HepG2 (cell line): ENCODE measurements around the gene C3orf18. TPM values are rescaled to one million over a fixed set of nuclear protein-coding genes. Genes with fewer than 3 reads are reported as not detected.

ENCODE experiments used
- BATF2 ChIP-seq: sonication (generic); formaldehyde crosslinking; IDR thresholded peaks from 2 replicates; pipeline ENCODE4 v1.8.0; 2022; ENCODE audit warnings: mild to moderate bottlenecking, missing genetic modification reagents, moderate library complexity
- CAMTA2 ChIP-seq: sonication (generic); formaldehyde crosslinking; IDR thresholded peaks from 2 replicates; pipeline ENCODE4 v1.4.0; 2020; ENCODE audit warnings: mild to moderate bottlenecking, missing genetic modification reagents, borderline replicate concordance
- CEBPG ChIP-seq: IDR thresholded peaks from 2 replicates; pipeline ENCODE4 v1.6.1; 2016
- CHD2 ChIP-seq: IDR thresholded peaks from 2 replicates; pipeline ENCODE4 v1.6.1; 2011; ENCODE audit warnings: low read depth, low read length, improper control_type of control experiment
- FLYWCH1 ChIP-seq: sonication (generic); formaldehyde crosslinking; IDR thresholded peaks from 2 replicates; pipeline ENCODE4 v1.8.1; 2023; ENCODE audit warnings: mild to moderate bottlenecking, missing genetic modification reagents
- IRF2 ChIP-seq: IDR thresholded peaks from 2 replicates; pipeline ENCODE4 v1.6.1; 2018; ENCODE audit warnings: missing genetic modification reagents, missing compliant biosample characterization
- MAFK ChIP-seq, 2 experiments: IDR thresholded peaks in 1 of 2; conservative IDR thresholded peaks in 1 of 2; 2 replicates each; pipeline ENCODE4 v1.6.1; 2011; ENCODE audit warnings: improper control_type of control experiment in 2 of 2, low read length in 2 of 2
- NR2F1 ChIP-seq, 2 experiments: fragments of 450-650 bp in 1 of 2; formaldehyde crosslinking in 1 of 2; IDR thresholded peaks; 2 replicates each; pipeline versions ENCODE4 v1.5.0 to v1.6.1; 2016 to 2020; ENCODE audit warnings: mild to moderate bottlenecking in 1 of 2, missing compliant biosample characterization in 1 of 2, missing genetic modification reagents in 1 of 2, moderate library complexity in 1 of 2
- PLRG1 ChIP-seq: fragments of 450-650 bp; conservative IDR thresholded peaks from 2 replicates; pipeline ENCODE4 v1.6.1; 2016
- ZNF224 ChIP-seq: sonication (generic); formaldehyde crosslinking; IDR thresholded peaks from 2 replicates; pipeline ENCODE4 v1.5.0; 2020; ENCODE audit warnings: mild to moderate bottlenecking, missing genetic modification reagents
- ZNF230 ChIP-seq: sonication (generic); formaldehyde crosslinking; IDR thresholded peaks from 2 replicates; pipeline ENCODE4 v1.4.0; 2020; ENCODE audit warnings: mild to moderate bottlenecking, missing genetic modification reagents
- ZNF367 ChIP-seq: sonication (generic); formaldehyde crosslinking; IDR thresholded peaks from 2 replicates; pipeline ENCODE4 v1.4.0; 2020; ENCODE audit warnings: missing genetic modification reagents, borderline replicate concordance
- ZNF605 ChIP-seq: sonication (generic); formaldehyde crosslinking; IDR thresholded peaks from 2 replicates; pipeline ENCODE4 v1.8.0; 2022; ENCODE audit warnings: mild to moderate bottlenecking, missing genetic modification reagents
- ZNF777 ChIP-seq: sonication (generic); formaldehyde crosslinking; IDR thresholded peaks from 2 replicates; pipeline ENCODE4 v1.4.0; 2020; ENCODE audit warnings: missing genetic modification reagents
- polyA plus RNA-seq, 8 experiments: library from polyadenylated mRNA; depleted of rRNA in 3 of 8; stranded (reverse) in 7 of 8; unstranded in 1 of 8; fragments of >200 nt; fragmentation: Illumina TruSeq in 4 of 8; extraction: Trizol in 4 of 8; gene quantifications; 2 replicates each; pipeline versions ENCODE4 v1.2.1 to v1.2.3, GENCODE V29; 2011 to 2016; ENCODE audit warnings: low read depth in 4 of 8, missing spikeins in 1 of 8, mixed read lengths in 1 of 8; ENCODE audit not compliant: insufficient read depth in 1 of 8
- total RNA-seq, 5 experiments: library from RNA; depleted of rRNA; stranded (reverse); fragments of >200 nt; fragmentation: Illumina TruSeq; extraction: Trizol; gene quantifications; 2 replicates each; pipeline ENCODE4 v1.2.3, GENCODE V29; 2016; ENCODE audit warnings: low read depth in 1 of 5
- TF ChIP-seq, protein P1 (sequence below), 2 experiments: fragments of 450-650 bp in 1 of 2; sonication (generic) in 1 of 2; formaldehyde crosslinking; IDR thresholded peaks; 2 replicates each; pipeline versions ENCODE4 v1.5.0 to v1.8.0; 2020 to 2022; ENCODE audit warnings: mild to moderate bottlenecking in 1 of 2, missing genetic modification reagents in 1 of 2
- TF ChIP-seq, protein P2 (sequence below): sonication (generic); formaldehyde crosslinking; IDR thresholded peaks from 2 replicates; pipeline ENCODE4 v1.4.0; 2020; ENCODE audit warnings: missing genetic modification reagents, low read depth, mild to moderate bottlenecking, borderline replicate concordance
- TF ChIP-seq, protein P3 (sequence below): sonication (generic); formaldehyde crosslinking; IDR thresholded peaks from 2 replicates; pipeline ENCODE4 v1.4.0; 2020; ENCODE audit warnings: mild to moderate bottlenecking, missing genetic modification reagents
- TF ChIP-seq, protein P4 (sequence below): sonication (generic); formaldehyde crosslinking; IDR thresholded peaks from 2 replicates; pipeline ENCODE4 v1.8.1; 2022; ENCODE audit warnings: low read depth, mild to moderate bottlenecking, missing genetic modification reagents

The C3orf18 gene
- total and polyA plus RNA-seq, 2 of the 13 experiments (the other 11 are each of a cell fraction or from before 2014, with no cell fraction given): 1.6 to 4.8 TPM

GRCh38 chr3:50568947-50569749 is 1.6 kb upstream of the C3orf18 start, which contains the start of gene HEMK1 (continued):
- TF ChIP-seq BATF2 (CRISPR knock-in tag) (peak; percentile 38; the same call in 1 of the 2 replicates), CHD2 (no peak), FLYWCH1 (no peak), PLRG1 (no peak), ZNF777 (CRISPR knock-in tag) (peak; percentile 53), ZNF230 (CRISPR knock-in tag) (0 out of 2 replicates have a peak, but pooled peaks have one; percentile 60), NR2F1 (CRISPR knock-in tag; IDR thresholded peaks at IDR 0.05) (no peak), MAFK (conservative IDR thresholded peaks at IDR 0.05 in 1 of 2, IDR thresholded peaks at IDR 0.05 in 1 of 2; ENCODE audit: low read length in 2 of 2) (no peak), ZNF605 (CRISPR knock-in tag) (peak; percentile 81), IRF2 (peak; percentile 76), ZNF224 (CRISPR knock-in tag) (peak; percentile 87; the same call in 1 of the 2 replicates), ZNF367 (CRISPR knock-in tag) (no peak), CAMTA2 (CRISPR knock-in tag) (no peak), CEBPG (no peak)
- TF ChIP-seq, protein P1, sequence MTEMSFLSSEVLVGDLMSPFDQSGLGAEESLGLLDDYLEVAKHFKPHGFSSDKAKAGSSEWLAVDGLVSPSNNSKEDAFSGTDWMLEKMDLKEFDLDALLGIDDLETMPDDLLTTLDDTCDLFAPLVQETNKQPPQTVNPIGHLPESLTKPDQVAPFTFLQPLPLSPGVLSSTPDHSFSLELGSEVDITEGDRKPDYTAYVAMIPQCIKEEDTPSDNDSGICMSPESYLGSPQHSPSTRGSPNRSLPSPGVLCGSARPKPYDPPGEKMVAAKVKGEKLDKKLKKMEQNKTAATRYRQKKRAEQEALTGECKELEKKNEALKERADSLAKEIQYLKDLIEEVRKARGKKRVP (CRISPR knock-in tag; IDR thresholded peaks at IDR 0.05): peak in 1 of 2 experiments; percentile 35; a peak in 1 of 4 replicates
- TF ChIP-seq, protein P2, sequence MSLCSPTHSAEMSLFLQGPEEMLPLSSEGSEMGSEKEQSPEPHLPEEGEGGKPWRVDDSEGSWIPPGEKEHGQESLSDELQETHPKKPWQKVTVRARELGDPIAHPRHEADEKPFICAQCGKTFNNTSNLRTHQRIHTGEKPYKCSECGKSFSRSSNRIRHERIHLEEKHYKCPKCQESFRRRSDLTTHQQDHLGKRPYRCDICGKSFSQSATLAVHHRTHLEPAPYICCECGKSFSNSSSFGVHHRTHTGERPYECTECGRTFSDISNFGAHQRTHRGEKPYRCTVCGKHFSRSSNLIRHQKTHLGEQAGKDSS (CRISPR knock-in tag): peak; percentile 58; the same call in 1 of the 2 replicates
- TF ChIP-seq, protein P3, sequence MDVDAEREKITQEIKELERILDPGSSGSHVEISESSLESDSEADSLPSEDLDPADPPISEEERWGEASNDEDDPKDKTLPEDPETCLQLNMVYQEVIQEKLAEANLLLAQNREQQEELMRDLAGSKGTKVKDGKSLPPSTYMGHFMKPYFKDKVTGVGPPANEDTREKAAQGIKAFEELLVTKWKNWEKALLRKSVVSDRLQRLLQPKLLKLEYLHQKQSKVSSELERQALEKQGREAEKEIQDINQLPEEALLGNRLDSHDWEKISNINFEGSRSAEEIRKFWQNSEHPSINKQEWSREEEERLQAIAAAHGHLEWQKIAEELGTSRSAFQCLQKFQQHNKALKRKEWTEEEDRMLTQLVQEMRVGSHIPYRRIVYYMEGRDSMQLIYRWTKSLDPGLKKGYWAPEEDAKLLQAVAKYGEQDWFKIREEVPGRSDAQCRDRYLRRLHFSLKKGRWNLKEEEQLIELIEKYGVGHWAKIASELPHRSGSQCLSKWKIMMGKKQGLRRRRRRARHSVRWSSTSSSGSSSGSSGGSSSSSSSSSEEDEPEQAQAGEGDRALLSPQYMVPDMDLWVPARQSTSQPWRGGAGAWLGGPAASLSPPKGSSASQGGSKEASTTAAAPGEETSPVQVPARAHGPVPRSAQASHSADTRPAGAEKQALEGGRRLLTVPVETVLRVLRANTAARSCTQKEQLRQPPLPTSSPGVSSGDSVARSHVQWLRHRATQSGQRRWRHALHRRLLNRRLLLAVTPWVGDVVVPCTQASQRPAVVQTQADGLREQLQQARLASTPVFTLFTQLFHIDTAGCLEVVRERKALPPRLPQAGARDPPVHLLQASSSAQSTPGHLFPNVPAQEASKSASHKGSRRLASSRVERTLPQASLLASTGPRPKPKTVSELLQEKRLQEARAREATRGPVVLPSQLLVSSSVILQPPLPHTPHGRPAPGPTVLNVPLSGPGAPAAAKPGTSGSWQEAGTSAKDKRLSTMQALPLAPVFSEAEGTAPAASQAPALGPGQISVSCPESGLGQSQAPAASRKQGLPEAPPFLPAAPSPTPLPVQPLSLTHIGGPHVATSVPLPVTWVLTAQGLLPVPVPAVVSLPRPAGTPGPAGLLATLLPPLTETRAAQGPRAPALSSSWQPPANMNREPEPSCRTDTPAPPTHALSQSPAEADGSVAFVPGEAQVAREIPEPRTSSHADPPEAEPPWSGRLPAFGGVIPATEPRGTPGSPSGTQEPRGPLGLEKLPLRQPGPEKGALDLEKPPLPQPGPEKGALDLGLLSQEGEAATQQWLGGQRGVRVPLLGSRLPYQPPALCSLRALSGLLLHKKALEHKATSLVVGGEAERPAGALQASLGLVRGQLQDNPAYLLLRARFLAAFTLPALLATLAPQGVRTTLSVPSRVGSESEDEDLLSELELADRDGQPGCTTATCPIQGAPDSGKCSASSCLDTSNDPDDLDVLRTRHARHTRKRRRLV: peak; percentile 92; the same call in 1 of the 2 replicates
- TF ChIP-seq, protein P4, sequence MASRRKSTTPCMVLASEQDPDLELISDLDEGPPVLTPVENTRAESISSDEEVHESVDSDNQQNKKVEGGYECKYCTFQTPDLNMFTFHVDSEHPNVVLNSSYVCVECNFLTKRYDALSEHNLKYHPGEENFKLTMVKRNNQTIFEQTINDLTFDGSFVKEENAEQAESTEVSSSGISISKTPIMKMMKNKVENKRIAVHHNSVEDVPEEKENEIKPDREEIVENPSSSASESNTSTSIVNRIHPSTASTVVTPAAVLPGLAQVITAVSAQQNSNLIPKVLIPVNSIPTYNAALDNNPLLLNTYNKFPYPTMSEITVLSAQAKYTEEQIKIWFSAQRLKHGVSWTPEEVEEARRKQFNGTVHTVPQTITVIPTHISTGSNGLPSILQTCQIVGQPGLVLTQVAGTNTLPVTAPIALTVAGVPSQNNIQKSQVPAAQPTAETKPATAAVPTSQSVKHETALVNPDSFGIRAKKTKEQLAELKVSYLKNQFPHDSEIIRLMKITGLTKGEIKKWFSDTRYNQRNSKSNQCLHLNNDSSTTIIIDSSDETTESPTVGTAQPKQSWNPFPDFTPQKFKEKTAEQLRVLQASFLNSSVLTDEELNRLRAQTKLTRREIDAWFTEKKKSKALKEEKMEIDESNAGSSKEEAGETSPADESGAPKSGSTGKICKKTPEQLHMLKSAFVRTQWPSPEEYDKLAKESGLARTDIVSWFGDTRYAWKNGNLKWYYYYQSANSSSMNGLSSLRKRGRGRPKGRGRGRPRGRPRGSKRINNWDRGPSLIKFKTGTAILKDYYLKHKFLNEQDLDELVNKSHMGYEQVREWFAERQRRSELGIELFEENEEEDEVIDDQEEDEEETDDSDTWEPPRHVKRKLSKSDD: 0 out of 2 replicates have a peak, but pooled peaks have one; percentile 33
